ENCODE measurements around the gene POLR2E.
A peak's percentile ranks its signal among the peaks of the same experiment; 100 is the strongest.

POLR2E gene

DNA sequence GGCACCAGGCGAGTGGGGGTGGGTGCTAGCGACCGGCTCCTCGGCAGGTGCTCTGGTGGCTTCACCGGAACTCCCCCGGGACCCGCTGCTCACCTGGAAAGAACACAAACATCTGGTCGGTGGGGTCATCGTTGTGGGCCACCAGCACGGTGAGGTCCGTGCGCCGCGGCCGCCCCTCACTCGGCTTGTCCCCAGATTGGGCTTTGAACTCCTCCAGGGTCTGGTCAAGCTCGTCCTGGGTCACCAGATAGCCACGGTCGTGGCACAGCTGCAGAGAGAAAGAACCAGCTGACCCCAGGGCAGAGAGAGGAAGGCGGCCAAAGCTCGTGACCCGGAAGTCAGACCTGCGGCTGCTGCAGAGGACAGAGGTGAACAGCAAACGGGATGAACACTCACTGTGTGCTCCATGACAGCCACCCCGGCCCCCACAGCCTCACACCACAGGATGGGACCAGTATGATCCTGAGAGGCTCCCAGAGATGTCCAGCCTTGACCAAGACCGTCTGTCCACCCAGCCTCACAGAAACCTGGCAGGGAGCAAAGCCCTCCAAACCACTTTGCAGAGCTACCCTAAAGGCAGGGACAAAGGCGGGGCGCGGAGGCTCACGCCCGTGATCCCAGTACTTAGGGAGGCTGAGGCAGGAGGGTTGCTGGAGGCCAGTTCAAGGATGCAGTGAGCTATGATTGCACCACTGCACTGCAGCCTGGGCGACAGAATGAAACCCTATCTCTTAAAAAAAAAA is 1.2 kb downstream of the POLR2E start:
- no peak for DNase-seq (ENCODE audit: low spot score)

DNA sequence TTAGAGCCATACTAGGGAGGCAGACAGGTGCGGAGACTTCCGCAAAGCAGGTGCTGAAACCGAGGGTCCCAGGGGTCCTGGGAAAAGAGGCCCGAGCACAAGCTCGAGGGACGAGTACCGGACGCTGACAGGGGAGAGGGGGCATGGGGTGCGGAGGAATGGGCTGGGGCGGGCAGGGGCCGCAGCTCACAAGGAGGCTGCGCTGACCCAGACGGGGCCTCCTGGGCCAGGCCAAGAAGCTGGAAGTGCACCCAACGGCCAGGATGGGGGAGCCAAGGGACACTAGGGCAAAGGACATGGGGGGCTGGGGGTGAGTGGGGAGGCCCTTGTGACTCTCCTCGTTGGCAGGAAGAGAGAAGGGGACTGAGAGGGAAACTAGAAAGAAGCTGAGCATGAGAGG is 1.8 kb downstream of the POLR2E start:
- DNase-seq (ENCODE audit: low spot score): no peak

DNA sequence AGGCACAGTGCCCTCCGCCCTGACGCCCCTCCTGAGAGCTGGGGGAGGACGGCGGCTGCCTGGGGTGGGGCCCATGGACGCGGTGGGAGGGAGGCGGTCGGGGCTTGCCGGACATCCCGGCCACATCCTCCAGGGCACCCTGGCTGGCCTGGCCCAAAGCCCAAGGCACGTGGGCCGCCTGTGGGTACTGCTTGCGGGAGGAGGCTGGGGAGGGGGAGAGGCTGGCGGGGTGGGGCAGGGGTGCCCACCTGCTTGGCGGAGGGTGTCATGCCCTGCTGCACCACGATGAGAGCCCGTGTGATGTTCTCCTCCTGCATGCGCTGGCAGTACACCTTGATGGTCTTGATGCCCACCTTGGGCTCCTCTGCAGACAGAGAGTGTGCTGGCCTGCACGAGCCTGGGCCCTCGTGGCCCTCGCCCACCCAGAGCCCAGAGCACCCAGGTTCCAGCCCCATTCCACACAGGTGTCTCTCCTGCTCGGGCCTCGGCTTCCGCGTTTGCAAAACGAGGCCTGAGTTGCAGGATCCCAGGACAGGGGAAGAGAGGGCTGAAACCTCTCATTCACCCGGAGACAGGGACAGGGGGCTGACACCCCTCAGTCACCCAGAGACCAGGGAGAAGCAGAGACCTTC is 3.5 kb downstream of the POLR2E start:
- no peak for DNase-seq (ENCODE audit: low spot score)

DNA sequence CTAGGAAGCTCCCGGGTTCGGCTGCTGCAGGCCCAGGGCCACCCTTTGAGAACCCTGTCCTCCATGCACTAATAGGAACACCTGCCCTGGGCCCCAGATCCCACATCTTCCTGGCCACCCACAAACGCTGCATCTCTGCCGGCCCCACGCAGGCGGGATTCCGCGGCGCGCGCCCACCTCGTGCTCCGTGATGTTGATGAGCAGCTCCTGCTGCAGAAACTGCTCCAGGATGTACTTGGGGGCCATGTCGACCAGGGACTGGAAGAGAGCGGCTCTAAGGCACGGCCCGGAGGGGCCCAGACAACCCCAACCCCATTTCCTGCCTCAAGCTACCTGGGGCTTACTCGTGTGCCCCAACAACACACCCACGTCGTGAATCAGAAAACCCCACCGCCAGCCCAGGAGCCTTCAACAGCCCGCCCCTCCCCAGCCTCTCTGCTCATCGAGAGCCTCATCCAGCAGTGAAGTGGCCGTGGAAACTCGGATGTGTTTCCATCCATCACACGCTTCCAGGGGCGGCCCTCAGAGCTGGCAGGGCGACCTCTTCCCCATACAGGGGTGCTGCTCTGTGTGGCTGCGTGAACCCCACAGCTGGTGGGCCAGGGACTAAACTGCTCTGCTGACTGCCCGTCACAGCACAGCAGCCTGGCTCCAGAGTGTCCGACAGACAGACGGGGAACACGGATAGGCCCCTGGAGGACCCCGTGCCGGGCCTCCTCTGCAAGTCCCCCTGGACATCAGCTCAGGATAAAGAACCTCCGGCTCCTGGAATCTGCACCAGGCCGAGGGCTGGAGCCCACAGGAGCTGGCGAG is 4.2 kb downstream of the POLR2E start:
- DNase-seq (ENCODE audit: low spot score): no peak

DNA sequence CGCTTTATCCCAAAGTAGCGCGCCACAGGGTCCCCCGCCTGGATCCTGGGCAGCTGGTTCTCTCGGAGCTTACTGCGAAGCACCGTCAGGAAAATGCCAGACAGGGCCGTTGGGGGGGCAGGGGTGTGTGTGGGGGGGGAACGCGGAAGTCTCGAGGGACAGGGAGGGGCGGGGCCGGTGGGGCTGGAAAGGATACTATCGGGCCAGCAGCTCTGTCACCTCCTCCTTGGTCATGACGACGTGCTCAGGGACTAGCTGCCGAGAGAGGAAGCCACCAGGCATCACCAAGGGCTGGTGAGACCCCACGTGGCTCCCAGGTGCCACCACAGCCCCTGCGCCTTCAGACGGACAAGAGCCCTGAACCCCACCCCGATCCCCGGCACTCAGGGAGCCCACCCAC is 5.3 kb downstream of the POLR2E start:
- DNase-seq (ENCODE audit: low spot score): no peak

DNA sequence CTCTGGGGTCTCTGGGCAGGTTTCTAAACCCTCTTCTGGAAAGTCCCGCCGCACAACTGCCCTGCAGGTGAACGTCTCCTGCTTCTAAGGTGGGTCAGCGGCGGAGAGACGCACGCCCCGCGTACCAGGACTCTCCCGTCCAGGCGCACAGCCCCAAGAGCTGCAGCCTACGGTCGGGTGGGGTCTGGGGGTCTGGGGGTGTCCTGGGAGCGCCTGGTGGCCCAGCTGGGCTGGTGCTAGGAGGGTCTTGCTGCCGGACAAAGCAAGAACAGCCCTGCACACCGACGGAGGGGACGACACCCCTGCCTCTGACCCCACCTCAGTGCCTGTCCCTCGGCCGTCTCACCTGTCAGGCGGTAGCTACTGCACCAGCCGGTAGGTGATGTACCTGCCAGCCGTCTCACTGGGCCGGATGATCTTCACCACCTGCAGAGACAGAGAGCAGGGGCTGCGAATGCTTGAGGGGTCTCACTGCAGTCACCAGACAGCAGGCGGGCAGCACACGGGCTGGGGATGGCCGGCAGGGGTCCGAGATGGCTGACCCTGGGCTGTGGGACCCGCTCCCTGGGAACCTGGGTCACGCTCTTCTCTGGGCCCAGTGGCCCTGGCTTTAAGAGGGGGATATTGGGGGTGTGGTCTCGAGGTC is 5.9 kb downstream of the POLR2E start:
- no peak for DNase-seq (ENCODE audit: low spot score)

DNA sequence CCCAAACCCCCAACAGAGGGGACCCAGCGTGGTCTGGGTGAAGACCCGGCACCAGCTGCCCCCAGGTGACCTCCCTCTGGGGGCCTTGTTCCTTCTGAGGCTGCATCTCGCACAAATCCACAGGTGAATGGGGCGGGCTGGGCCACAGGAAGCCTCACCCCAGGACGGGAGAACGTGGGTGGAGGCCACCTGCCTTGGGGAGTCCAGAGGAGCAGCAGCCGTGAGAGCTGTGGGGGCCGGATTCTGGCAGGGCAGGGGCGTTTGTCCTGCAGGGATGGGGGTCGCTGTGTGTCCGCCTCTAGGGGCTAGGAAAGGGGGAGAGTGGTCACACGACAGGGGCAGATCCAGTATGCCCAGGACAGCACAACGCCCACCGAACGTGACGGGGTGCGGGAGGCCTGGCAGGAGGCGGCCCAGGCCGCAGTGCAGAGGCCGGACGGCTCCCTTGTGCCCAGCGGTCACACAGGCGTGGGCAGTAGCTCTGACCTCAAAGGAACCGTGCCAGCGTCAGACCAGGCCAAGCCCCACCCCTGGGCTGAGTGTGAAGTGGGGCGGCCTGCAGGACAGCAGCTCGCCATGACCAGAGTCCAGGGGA is 6.7 kb downstream of the POLR2E start:
- DNase-seq (ENCODE audit: low spot score): no peak

DNA sequence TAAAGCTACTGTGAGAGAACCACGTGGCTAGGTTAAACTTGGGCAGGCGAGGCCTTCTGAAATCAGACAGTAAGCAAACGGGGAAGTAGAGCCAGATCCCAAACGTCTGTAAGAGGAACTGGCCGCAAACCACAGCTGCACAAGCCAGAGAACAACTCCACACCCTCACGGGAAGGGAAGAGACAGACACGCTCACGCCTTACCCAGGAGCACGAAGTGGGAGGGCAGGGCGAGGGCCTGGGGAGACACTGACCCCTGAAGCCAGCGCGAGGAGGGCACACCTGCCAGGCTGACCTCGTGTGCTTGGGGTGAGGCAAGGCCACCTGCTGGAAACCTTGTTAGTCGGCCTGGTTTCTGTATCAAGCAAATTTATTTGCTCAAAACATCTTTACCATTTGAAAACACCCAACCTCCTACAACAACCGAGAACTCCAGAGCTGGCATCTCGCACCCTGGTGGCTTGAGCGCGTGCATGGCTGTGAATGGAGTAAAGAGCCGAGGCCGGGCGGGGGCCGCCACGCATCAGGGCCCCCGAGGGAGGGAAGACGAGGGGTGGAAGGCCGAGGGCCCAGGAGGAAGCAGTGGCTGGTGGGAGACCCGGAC is 7.3 kb downstream of the POLR2E start:
- no peak for DNase-seq (ENCODE audit: low spot score)

DNA sequence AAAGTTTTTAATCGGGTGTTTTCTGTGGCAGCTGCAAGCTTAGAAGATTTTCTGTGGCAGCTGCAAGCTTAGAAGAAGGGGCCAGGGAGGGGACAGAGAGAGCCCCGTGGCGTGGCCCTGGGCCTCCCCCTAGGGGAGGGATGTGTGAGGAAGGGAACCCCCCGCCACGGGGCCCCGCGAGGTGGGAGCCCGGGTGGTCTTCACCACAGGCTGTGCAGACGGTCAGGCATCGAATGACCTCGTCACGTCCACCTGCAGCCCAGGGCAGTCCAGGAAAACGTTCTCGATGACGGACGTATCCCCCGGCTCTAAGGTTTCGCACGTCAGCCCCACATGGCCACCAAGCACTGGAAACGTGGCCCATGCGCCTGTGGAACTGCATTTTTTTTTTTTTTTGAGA is 8.6 kb downstream of the POLR2E start:
- DNase-seq (ENCODE audit: low spot score): no peak

DNA sequence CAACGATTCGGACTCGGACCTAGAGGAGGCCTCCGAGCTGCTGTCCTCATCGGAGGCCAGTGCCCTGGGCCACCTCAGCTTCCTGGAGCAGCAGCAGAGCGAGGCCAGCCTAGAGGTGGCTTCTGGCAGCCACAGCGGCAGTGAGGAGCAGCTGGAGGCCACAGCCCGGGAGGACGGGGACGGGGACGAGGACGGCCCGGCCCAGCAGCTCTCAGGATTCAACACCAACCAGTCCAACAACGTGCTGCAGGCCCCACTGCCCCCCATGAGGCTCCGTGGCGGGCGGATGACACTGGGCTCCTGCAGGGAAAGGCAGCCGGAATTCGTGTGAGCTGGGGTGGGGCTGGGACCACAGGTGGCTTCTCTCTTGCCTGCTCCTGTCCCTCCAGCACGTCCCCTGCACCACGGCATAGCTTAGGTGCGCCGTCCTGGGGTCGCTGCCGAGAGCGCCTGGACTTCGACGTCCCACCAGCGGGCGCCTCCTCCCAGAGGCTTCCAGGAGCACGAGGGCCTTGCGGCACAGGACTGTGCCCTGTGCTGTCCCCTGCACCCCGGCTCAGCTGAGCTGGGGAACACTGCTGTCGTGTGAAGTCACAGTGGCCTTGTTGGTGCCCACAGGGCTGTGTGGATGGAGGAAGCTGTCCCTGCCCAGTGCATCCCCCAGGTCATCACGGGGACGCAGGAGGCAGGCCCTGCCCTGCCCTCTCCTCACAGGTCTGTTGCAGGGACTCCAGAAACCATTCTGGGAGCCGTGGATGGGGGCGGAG is 9.3 kb downstream of the POLR2E start:
- no peak for DNase-seq (ENCODE audit: low spot score)

DNA sequence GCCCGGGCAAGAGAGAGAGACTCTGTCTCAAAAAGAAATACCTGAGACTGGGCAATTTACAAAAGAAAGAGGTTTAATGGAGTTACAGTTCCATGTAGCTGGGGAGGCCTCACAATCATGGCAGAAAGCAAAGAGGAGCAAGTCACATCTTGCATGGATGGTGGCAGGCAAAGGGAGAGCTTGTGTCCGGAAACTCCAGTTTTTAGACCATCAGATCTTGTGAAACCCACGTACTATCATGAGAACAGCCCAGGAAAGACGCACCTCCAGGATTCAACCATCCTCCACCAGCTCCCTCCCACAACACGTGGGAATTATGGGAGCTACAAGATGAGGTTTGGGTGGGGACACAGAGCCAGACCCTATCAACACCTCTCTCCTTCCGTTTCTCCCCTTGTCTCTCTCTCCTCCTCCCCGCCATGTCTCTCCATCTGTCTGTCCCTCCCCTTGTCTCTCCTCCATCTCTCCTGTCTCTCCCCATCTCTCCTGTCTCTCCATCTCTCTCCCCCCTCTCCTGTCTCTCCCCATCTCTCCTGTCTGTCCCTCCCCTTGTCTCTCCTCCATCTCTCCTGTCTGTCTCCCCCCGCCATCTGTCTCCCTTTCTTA is 10.0 kb downstream of the POLR2E start:
- no peak for DNase-seq (ENCODE audit: low spot score)

DNA sequence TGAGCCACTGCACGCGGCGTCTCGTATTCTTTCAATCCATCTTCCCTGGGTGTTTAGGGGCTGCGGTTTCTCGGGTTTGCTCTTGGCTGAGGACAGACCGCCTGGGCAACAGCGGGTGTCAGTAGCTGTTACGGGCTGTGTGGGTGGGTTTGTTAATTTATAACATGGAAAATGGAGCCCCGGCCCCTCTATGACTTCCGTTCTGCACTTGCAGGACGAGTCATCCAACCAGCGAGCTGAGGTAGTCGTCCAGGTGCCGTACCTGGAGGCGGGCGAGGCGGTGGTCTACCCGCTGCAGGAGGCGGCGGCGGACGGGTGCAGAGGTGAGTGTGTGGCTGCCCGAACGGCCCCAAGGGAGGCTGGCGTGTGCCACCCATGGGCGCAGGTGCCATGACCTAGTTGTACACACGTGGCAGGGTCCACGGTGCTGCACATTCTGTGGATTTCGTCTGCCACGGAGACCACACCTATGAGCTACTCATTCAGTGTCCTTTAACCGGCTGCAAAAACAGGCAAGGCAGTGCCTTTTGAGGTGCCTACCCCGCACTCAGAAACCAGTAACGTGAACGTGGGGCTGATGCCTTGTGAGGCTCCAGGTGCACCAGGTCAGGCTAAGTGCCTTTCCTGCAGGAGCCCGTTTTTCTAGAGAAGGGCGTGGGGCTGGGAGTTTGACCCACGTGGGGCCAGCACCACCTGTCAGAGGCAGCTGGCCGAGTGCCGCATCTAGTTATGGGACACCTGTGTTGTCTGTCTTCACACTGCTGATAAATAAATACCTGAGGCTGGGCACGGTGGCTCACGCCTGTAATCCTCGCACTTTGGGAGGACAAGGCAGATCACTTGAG is 10.9 kb downstream of the POLR2E start:
- DNase-seq (ENCODE audit: low spot score): no peak

DNA sequence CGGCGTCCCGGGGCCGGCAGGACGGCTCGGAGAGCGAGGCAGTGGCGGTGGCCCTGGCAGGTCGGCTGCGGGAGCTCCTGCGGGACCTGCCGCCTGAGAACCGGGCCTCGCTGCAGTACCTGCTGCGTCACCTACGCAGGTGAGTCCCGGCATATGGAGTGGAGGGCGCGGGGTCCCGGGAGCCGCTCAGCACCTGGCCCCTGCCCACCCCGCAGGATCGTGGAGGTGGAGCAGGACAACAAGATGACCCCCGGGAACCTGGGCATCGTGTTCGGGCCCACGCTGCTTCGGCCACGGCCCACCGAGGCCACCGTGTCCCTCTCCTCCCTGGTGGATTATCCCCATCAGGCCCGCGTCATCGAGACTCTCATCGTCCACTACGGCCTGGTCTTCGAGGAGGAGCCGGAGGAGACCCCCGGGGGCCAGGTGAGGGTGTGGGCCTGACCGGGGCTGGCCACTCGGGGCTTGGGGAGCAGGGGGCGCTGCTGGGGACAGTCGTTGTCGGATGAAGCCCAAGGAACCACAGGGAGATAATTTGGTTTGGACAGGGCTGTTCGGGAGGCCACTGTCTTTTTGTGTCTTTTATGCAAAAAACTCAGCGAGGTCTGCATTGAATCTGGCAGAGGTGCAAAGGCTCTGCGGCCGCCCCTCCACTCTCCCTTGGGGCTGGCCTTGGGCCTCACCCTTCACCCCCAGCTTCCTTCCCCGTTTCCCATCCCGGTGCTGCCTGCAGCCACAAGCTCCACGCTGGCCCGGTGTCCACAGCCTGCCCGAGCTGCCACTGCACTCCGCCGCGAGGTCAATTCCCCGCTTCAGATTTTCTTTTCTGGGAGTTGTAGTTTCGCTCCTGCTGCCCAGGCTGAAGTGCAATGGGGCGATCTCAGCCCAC is 12.0 kb downstream of the POLR2E start:
- DNase-seq (ENCODE audit: low spot score): no peak

DNA sequence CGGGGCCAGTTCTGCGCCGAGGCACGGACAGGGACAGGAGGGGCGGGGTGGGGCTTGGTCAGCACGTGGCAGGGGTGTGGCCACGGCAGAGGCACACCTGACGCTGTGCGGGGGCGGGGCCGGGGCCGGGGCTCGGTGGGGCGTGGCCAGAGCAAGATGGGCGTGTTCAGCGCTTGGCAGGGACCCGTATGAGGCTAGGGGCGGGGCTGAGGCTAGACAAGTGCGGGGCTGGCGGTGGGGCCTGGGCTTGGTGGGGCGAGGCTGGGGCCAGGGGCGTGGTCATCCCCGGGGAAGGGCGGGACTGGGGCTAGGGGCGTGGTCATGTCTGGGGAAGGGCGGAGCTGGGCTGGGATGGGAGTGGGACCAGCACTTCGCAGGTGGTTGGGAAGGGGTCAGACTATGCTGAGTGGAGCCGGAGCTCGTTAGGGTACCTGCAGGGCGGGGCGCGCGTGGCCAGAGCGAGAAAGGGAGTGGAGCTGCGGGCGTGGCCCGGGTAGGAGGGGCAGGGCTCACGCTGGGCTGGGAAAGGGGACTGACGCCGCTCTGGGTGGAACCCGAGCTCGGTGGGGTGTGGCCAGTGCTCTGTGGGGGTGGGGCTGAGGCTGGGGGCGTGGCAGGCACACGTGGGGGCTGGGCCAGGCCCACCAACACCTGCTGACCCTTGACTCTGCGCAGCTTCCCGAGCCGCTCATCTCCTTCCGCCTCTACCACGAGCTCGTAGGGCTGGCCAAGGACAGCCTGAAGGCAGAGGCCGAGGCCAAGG is 12.8 kb downstream of the POLR2E start:
- DNase-seq (ENCODE audit: low spot score): peak; percentile 78

DNA sequence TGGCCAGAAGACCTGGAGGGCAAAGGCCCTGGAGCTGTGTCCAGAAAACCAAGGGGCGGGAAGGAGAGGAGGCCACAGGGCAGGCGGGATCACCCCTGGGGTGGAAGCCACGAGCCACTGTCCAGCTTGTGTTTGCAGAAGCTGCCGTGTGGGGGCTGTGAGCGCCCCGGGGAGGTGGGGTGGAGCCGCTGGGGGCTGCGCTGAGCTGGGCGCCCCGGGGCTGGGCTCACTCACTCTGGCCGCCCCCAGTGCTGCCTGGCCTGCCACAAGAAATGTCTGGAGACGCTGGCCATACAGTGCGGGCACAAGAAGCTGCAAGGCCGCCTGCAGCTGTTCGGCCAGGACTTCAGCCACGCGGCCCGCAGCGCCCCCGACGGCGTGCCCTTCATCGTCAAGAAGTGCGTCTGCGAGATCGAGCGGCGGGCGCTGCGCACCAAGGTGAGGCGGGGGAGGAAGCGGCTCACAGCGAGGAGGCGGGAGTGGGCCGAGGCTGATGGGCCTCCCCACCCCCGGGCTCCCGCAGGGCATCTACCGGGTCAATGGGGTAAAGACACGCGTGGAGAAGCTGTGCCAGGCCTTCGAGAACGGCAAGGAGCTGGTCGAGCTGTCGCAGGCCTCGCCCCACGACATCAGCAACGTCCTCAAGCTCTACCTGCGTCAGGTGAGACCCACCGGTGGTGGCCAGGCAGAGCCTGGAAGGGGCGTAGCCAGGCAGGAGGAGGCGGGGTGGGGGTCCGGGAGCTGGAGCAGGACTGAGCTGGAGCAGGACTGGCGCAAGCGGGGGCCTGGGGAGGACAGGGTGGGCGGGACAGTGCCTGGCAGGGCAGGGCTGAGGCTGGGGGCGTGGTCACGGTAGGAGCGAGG is 13.6 kb downstream of the POLR2E start:
- DNase-seq (ENCODE audit: low spot score): no peak

DNA sequence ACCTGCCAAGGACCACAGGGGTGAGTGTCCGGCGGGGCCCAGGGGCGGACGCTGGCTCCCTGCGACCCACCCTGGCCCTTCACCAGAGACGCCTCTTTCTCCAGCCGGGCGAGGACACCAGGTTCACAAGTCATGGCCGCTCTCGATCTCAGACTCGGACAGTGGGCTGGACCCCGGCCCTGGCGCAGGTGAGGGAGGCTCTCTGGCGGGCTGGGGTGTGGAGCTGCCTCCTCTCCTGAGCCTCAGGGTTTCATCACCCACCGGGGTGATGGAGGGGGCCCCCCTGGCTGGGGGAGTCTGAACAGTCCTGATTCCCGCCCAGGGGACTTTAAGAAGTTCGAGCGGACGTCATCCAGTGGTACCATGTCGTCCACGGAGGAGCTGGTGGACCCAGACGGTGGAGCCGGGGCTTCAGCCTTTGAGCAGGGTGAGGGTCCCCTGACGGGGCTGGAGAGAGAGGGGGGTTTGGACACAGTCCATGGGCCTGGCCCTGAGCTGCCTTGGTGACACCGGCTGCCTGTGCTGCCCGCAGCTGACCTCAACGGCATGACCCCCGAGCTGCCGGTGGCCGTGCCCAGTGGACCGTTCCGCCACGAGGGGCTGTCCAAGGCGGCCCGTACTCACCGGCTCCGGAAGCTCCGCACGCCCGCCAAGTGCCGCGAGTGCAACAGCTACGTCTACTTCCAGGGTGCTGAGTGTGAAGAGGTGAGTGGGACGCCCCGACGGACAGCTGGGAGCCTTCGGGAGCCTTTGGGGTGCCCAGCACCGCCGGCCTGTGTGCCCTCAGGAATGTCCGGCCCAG is 14.6 kb downstream of the POLR2E start:
- DNase-seq (ENCODE audit: low spot score): no peak
